ENCODE results near the gene PHOX2B.

Gene PHOX2B

DNA sequence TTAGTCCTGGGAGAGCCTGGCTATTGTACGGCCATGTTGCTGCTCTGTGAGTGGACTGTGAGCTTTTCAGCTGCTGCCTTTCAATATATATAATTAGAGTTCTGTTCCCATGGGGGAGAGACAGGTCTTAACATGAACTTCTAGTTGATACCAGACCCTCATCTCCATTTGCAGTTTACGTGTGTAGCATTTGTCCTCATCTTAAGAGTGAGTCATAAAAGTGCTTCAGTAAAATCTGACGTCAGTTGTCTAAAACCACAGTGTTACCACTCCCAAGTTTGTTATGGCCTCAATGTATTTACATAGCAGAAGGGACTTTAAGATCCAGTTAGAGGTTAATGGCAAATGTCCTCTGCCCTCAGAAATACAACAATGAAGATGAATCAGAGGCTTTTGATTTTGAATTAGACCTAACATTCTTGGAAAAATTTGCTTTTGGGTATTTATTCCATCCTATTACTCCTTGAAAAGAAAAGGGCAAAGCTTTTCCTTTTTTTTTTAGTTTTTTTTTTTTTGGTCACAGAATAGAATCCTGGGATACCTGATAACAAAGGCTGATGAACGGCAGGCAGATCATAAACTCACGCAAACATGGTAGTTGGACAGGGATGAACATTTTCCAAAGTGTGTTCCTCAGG lies 38.6 kb downstream of the PHOX2B start:
- no peak for DNase-seq

- no peak for DNase-seq
These were observed 44.7 kb downstream of the PHOX2B start for GRCh38 chr4:41703785-41704184.

DNA sequence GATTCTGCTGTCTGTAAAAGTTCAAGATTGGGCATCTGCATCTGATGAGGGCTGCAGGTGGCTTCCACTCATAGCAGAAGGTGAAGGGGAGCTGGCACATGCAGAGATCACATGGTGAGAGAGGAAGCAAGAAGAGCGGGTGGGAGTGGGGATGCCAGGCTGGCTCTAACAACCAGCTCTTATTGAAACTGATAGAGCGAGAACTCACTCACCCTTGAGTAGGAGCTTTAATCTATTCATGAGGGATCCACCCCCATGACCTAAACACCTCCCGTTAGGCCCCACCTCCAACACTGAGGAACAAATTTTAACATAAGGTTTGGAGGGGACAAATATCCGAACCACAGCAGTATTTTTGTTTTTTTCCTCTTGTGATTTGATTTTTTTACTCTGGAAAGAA lies 45.8 kb downstream of the PHOX2B start:
- no peak for DNase-seq

GRCh38 chr4:41701983-41702382 lies 46.5 kb downstream of the PHOX2B start:
- DNase-seq: no peak

DNA sequence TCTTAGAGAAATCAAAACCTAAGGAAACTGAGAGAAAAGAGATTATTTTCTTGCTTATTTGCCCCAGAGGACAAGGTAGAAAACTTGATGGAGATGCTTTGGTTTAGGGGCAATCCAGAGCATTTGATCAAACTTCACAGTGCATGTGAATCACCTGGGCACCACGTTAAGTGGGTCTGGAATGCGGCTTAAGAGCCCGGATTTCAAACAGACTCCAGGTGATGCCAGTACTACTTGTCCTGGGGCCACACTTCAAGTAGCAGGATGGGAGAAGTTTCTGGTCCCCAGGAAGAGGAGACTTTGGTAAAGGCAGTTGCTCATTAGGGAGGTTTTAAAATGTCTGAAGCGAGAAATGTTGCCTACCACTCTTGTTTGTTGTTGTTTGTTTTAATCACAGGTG lies 51.8 kb downstream of the PHOX2B start:
- DNase-seq: no peak

GRCh38 chr4:41696131-41696530 lies 52.4 kb downstream of the PHOX2B start:
- no peak for DNase-seq
